Small intestine (tissue), 7 donors: ENCODE measurements around the gene WNT4. TPM values are rescaled to one million over a fixed set of nuclear protein-coding genes. Genes with fewer than 3 reads are reported as not detected.
A peak's percentile ranks its signal among the peaks of the same experiment; 100 is the strongest.

Experiments used
- DNase-seq, 2 donors: peaks; one replicate each; pipeline versions ENCODE4 v3.0.0 to v3.0.0-alpha.2; 2013
- FAIRE-seq: peaks from 2 replicates; lab custom pipeline; 2012; peaks lifted over from hg19 to GRCh38; lab: Jason Lieb, UNC
- H3K27ac ChIP-seq, 3 donors: one replicate each; pipeline ENCODE4 v1.5.1; 2013; ENCODE audit warnings: low read length in 2 of 3, mild to moderate bottlenecking in 2 of 3, control low read depth in 1 of 3, inconsistent platforms in 1 of 3, low read depth in 1 of 3, moderate library complexity in 1 of 3
- H3K27me3 ChIP-seq, 3 donors: one replicate each; pipeline ENCODE4 v1.6.1; 2013; ENCODE audit warnings: low read length in 3 of 3, inconsistent platforms in 1 of 3; ENCODE audit not compliant: control insufficient read depth in 3 of 3, insufficient read depth in 3 of 3
- H3K36me3 ChIP-seq, 3 donors: one replicate each; pipeline ENCODE4 v1.6.1; 2013; ENCODE audit warnings: low read length in 3 of 3, inconsistent platforms in 1 of 3, low read depth in 1 of 3, mild to moderate bottlenecking in 1 of 3, moderate library complexity in 1 of 3; ENCODE audit not compliant: control insufficient read depth in 3 of 3, insufficient read depth in 2 of 3
- H3K4me1 ChIP-seq, 3 donors: one replicate each; pipeline ENCODE4 v1.6.1; 2013; ENCODE audit warnings: low read length in 2 of 3, inconsistent platforms in 1 of 3, low read depth in 1 of 3, mild to moderate bottlenecking in 1 of 3, moderate library complexity in 1 of 3; ENCODE audit not compliant: control insufficient read depth in 3 of 3, insufficient read depth in 2 of 3
- H3K4me3 ChIP-seq, 3 donors: one replicate each; pipeline ENCODE4 v1.5.1; 2013; ENCODE audit warnings: low read length in 3 of 3, control low read depth in 1 of 3, inconsistent platforms in 1 of 3, low read depth in 1 of 3, mild to moderate bottlenecking in 1 of 3, moderate library complexity in 1 of 3
- H3K9me3 ChIP-seq, 2 donors: one replicate each; pipeline ENCODE4 v1.6.1; 2013; ENCODE audit warnings: low read depth in 1 of 2, low read length in 1 of 2; ENCODE audit not compliant: control insufficient read depth in 2 of 2, insufficient read depth in 1 of 2
- WGBS, 3 donors: extraction: QIAGEN DNeasy Blood & Tissue Kit; methylation state at CpG; one replicate each; pipeline ENCODE4 v1.1.7; 2013; 5-methylcytosine and 5-hydroxymethylcytosine counted together
- polyA plus RNA-seq, 4 donors: library from polyadenylated mRNA; stranded (reverse) in 3 of 4; unstranded in 1 of 4; fragments of 200-250 nt in 3 of 4; fragments of 120-200 nt in 1 of 4; gene quantifications; one replicate each; pipeline versions ENCODE4 v1.2.1 to v1.2.3, GENCODE V29; 2013
- donor health status: healthy with polysubstance abuse.
- donor health status: control.
- donor health status: control.
- donor health status: Bipolar disorder and iron deficiency.
- donor health status: healthy.

WNT4 gene
- polyA plus RNA-seq, 4 donors = 0.81 to 2.3 (median 1.3) TPM; not detected in 1

- no peak overlapping the region for H3K4me3 ChIP-seq
- H3K27me3 ChIP-seq = no peaks in the 10 kb centered on the region
- H3K9me3 ChIP-seq = no peaks in the 10 kb centered on the region
- DNase-seq (no peak), FAIRE-seq (no peak)
- no peaks in the 10 kb centered on the region for H3K4me1 ChIP-seq
- peaks cover 0 to 11% (median 2%) of the 10 kb centered on the region in 3 donors for H3K36me3 ChIP-seq
- no peak overlapping the region for H3K27ac ChIP-seq
- WGBS, 3 donors = 93 to 94% (median 93%) methylated on average over 8 of the region's 8 CpGs
Measured at GRCh38 chr1:22124592-22125229, 18.2 kb downstream of the WNT4 start.

GRCh38 chr1:22123901-22124404 is 18.9 kb downstream of the WNT4 start:
- Histone ChIP-seq H3K9me3 (no peaks in the 10 kb centered on the region), H3K27me3 (no peaks in the 10 kb centered on the region), H3K4me1 (no peaks in the 10 kb centered on the region), H3K27ac (no peak overlapping the region), H3K36me3 (peaks cover 0 to 17% (median 2%) of the 10 kb centered on the region in 3 donors), H3K4me3 (no peak overlapping the region)
- no peak for FAIRE-seq
- no peak for DNase-seq
- WGBS, 3 donors = 74 to 87% (median 86%) methylated on average over 9 of the region's 9 CpGs

- Histone ChIP-seq H3K36me3 (peaks cover 0 to 23% (median 4%) of the 10 kb centered on the region in 3 donors), H3K4me1 (no peaks in the 10 kb centered on the region), H3K9me3 (no peaks in the 10 kb centered on the region), H3K4me3 (no peak overlapping the region), H3K27me3 (no peaks in the 10 kb centered on the region), H3K27ac (no peak overlapping the region)
- WGBS, 3 donors = 85 to 94% (median 93%) methylated on average over 8 of the region's 8 CpGs
- DNase-seq (no peak), FAIRE-seq (no peak)
Measured at GRCh38 chr1:22123071-22123390, 19.9 kb downstream of the WNT4 start.

GRCh38 chr1:22122273-22123070 is 20.4 kb downstream of the WNT4 start:
- Histone ChIP-seq H3K36me3 (peaks cover 0 to 26% (median 4%) of the 10 kb centered on the region in 3 donors), H3K4me1 (no peaks in the 10 kb centered on the region), H3K9me3 (no peaks in the 10 kb centered on the region), H3K4me3 (no peak overlapping the region), H3K27me3 (no peaks in the 10 kb centered on the region), H3K27ac (no peak overlapping the region)
- 86 to 91% (median 88%) methylated on average over 21 of the region's 21 CpGs for WGBS, 3 donors
- no peak for FAIRE-seq
- DNase-seq = no peak

- peaks cover 0 to 28% (median 4%) of the 10 kb centered on the region in 3 donors for H3K36me3 ChIP-seq
- no peak overlapping the region for H3K4me3 ChIP-seq
- DNase-seq (peak in 1 of 2 donors; percentile 38), FAIRE-seq (no peak)
- no peaks in the 10 kb centered on the region for H3K4me1 ChIP-seq
- no peaks in the 10 kb centered on the region for H3K27me3 ChIP-seq
- WGBS, 3 donors = 62 to 75% (median 71%) methylated on average over 15 of the region's 15 CpGs
- no peaks in the 10 kb centered on the region for H3K9me3 ChIP-seq
- no peak overlapping the region for H3K27ac ChIP-seq
Measured at GRCh38 chr1:22121421-22121911, 21.4 kb downstream of the WNT4 start.

GRCh38 chr1:22120469-22120790 is 22.5 kb downstream of the WNT4 start:
- Histone ChIP-seq H3K4me3 (no peak overlapping the region), H3K27ac (no peak overlapping the region), H3K36me3 (peaks cover 0 to 29% (median 4%) of the 10 kb centered on the region in 3 donors), H3K9me3 (no peaks in the 10 kb centered on the region), H3K27me3 (no peaks in the 10 kb centered on the region), H3K4me1 (peaks cover 0 to 4% (median 0%) of the 10 kb centered on the region in 3 donors)
- FAIRE-seq (no peak), DNase-seq (no peak)
- 81 to 89% (median 84%) methylated on average over 11 of the region's 11 CpGs for WGBS, 3 donors

GRCh38 chr1:22119626-22120468 is 23.1 kb downstream of the WNT4 start:
- no peak overlapping the region for H3K4me3 ChIP-seq
- no peaks in the 10 kb centered on the region for H3K27me3 ChIP-seq
- no peak for DNase-seq
- peaks cover 0 to 28% (median 5%) of the 10 kb centered on the region in 3 donors for H3K36me3 ChIP-seq
- WGBS, 3 donors = 94 to 95% (median 95%) methylated on average over 44 of the region's 44 CpGs
- no peak for FAIRE-seq
- no peaks in the 10 kb centered on the region for H3K9me3 ChIP-seq
- no peak overlapping the region for H3K27ac ChIP-seq
- peaks cover 0 to 10% (median 3%) of the 10 kb centered on the region in 3 donors for H3K4me1 ChIP-seq
